HepG2 (cell line): Measurements from ENCODE around the gene HPS6. TPM values are rescaled to one million over a fixed set of nuclear protein-coding genes. Genes with fewer than 3 reads are reported as not detected.

Experiments used
- ASH2L ChIP-seq: fragments of 300-600, 200-600 bp; sonication (generic); IDR thresholded peaks from 2 replicates; pipeline ENCODE4 v1.7.0; 2017; ENCODE audit warnings: low read depth, mild to moderate bottlenecking, moderate library complexity, mixed read lengths, low read length; ENCODE audit not compliant: insufficient read length
- DRAP1 ChIP-seq: IDR thresholded peaks from 2 replicates; pipeline ENCODE4 v1.6.1; 2016; ENCODE audit warnings: missing genetic modification reagents, missing compliant biosample characterization
- E2F2 ChIP-seq: sonication (generic); formaldehyde crosslinking; IDR thresholded peaks from 2 replicates; pipeline ENCODE4 v1.4.0; 2020; ENCODE audit warnings: missing genetic modification reagents, borderline replicate concordance
- FOXJ3 ChIP-seq: sonication (generic); formaldehyde crosslinking; IDR thresholded peaks from 2 replicates; pipeline ENCODE4 v1.4.0; 2020; ENCODE audit warnings: missing genetic modification reagents, mild to moderate bottlenecking, borderline replicate concordance
- FOXK2 ChIP-seq: fragments of 450-650 bp; IDR thresholded peaks from 2 replicates; pipeline ENCODE4 v1.6.1; 2016
- FOXM1 ChIP-seq: sonication (generic); formaldehyde crosslinking; IDR thresholded peaks from 2 replicates; pipeline ENCODE4 v1.5.0; 2020; ENCODE audit warnings: missing genetic modification reagents
- HES4 ChIP-seq: sonication (generic); formaldehyde crosslinking; IDR thresholded peaks from 2 replicates; pipeline ENCODE4 v1.9.0; 2021; ENCODE audit warnings: mild to moderate bottlenecking, missing genetic modification reagents, borderline replicate concordance
- HOXD1 ChIP-seq: sonication (generic); formaldehyde crosslinking; IDR thresholded peaks from 2 replicates; pipeline ENCODE4 v1.5.0; 2020; ENCODE audit warnings: missing genetic modification reagents
- MLLT10 ChIP-seq: sonication (generic); formaldehyde crosslinking; IDR thresholded peaks from 2 replicates; pipeline ENCODE4 v1.4.0; 2020; ENCODE audit warnings: missing genetic modification reagents
- SALL2 ChIP-seq: sonication (generic); formaldehyde crosslinking; IDR thresholded peaks from 2 replicates; pipeline ENCODE4 v1.8.1; 2023; ENCODE audit warnings: mild to moderate bottlenecking, missing genetic modification reagents, inconsistent platforms
- STAG1 ChIP-seq: sonication (generic); formaldehyde crosslinking; IDR thresholded peaks from 2 replicates; pipeline ENCODE4 v1.4.0; 2020; ENCODE audit warnings: missing genetic modification reagents
- TARDBP ChIP-seq: sonication (generic); formaldehyde crosslinking; IDR thresholded peaks from 2 replicates; pipeline ENCODE4 v1.8.0; 2022; ENCODE audit warnings: mild to moderate bottlenecking, missing genetic modification reagents
- TEF ChIP-seq: sonication (generic); formaldehyde crosslinking; IDR thresholded peaks from 2 replicates; pipeline ENCODE4 v1.5.0; 2020; ENCODE audit warnings: missing genetic modification reagents
- ZBTB43 ChIP-seq: sonication (generic); formaldehyde crosslinking; conservative IDR thresholded peaks from 2 replicates; pipeline ENCODE4 v1.4.0; 2020; ENCODE audit warnings: missing genetic modification reagents
- ZNF142 ChIP-seq: sonication (generic); formaldehyde crosslinking; IDR thresholded peaks from 2 replicates; pipeline ENCODE4 v1.4.0; 2020; ENCODE audit warnings: missing genetic modification reagents
- ZNF414 ChIP-seq: sonication (generic); formaldehyde crosslinking; IDR thresholded peaks from 2 replicates; pipeline ENCODE4 v1.5.0; 2020; ENCODE audit warnings: missing genetic modification reagents
- ZNF550 ChIP-seq: sonication (generic); formaldehyde crosslinking; IDR thresholded peaks from 2 replicates; pipeline ENCODE4 v1.4.0; 2020; ENCODE audit warnings: mild to moderate bottlenecking, missing genetic modification reagents, borderline replicate concordance
- ZNF607 ChIP-seq: sonication (generic); formaldehyde crosslinking; IDR thresholded peaks from 2 replicates; pipeline ENCODE4 v1.5.1; 2020; ENCODE audit warnings: missing genetic modification reagents, mild to moderate bottlenecking, borderline replicate concordance
- ZSCAN12 ChIP-seq: sonication (generic); formaldehyde crosslinking; IDR thresholded peaks from 2 replicates; pipeline ENCODE4 v1.9.0; 2021; ENCODE audit warnings: mild to moderate bottlenecking, missing genetic modification reagents
- polyA plus RNA-seq, 8 experiments: library from polyadenylated mRNA; depleted of rRNA in 3 of 8; stranded (reverse) in 7 of 8; unstranded in 1 of 8; fragments of >200 nt; fragmentation: Illumina TruSeq in 4 of 8; extraction: Trizol in 4 of 8; gene quantifications; 2 replicates each; pipeline versions ENCODE4 v1.2.1 to v1.2.3, GENCODE V29; 2011 to 2016; ENCODE audit warnings: low read depth in 4 of 8, missing spikeins in 1 of 8, mixed read lengths in 1 of 8; ENCODE audit not compliant: insufficient read depth in 1 of 8
- total RNA-seq, 5 experiments: library from RNA; depleted of rRNA; stranded (reverse); fragments of >200 nt; fragmentation: Illumina TruSeq; extraction: Trizol; gene quantifications; 2 replicates each; pipeline ENCODE4 v1.2.3, GENCODE V29; 2016; ENCODE audit warnings: low read depth in 1 of 5

The HPS6 gene
- total and polyA plus RNA-seq, 2 of the 13 experiments (the other 11 are each of a cell fraction or from before 2014, with no cell fraction given): 2.9 to 14.9 TPM

GRCh38 chr10:102055647-102056419 is 9.3 kb upstream of the HPS6 start, which contains the start of gene ARMH3 (continued):
- TF ChIP-seq ZNF607 (CRISPR knock-in tag) (peak; percentile 86), FOXK2 (no peak), HES4 (CRISPR knock-in tag) (no peak), E2F2 (CRISPR knock-in tag) (peak; percentile 83; the same call in 1 of the 2 replicates), TEF (CRISPR knock-in tag) (peak; percentile 64; the same call in 1 of the 2 replicates), ZSCAN12 (CRISPR knock-in tag) (0 out of 2 replicates have a peak, but pooled peaks have one; percentile 80), ZNF142 (CRISPR knock-in tag) (no peak; the same call in 1 of the 2 replicates), FOXJ3 (CRISPR knock-in tag) (no peak), TARDBP (CRISPR knock-in tag) (no peak), MLLT10 (CRISPR knock-in tag) (no peak), ZNF414 (CRISPR knock-in tag) (peak; percentile 62; the same call in 1 of the 2 replicates), SALL2 (CRISPR knock-in tag) (peak; percentile 90), ZBTB43 (CRISPR knock-in tag) (peak; percentile 84), STAG1 (CRISPR knock-in tag) (no peak), DRAP1 (CRISPR knock-in tag) (peak; percentile 98), FOXM1 (0 out of 2 replicates have a peak, but pooled peaks have one; percentile 30), HOXD1 (CRISPR knock-in tag) (peak; percentile 86), ZNF550 (CRISPR knock-in tag) (0 out of 2 replicates have a peak, but pooled peaks have one; percentile 76), ASH2L (peak; percentile 97)
